Measurements from ENCODE around the gene SPTB. TPM values are rescaled to one million over a fixed set of nuclear protein-coding genes. Genes with fewer than 3 reads are reported as not detected.

Gene SPTB
- total RNA-seq, 1 donor from 2014 or later: under 0.01 TPM

DNA sequence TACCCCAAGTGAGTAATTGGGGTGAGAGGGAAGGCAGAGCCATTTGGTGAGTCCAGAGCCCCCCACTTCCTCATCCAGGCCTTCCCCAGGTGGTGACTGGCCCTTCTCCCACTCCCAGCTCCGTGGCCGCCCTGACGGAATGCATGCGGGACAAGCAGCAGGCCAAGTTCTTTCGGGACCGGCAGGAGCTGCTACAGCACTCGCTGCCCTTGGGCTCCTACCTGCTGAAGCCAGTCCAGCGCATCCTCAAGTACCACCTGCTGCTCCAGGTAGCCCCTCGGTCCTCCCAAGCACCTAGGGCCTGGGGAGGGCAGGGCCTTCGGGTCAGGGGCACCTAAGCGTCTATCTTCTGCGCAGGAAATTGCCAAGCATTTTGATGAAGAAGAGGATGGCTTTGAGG lies 149.0 kb downstream of the SPTB start:
- no peak for DNase-seq (ENCODE audit: low read depth in 2 of 2)

DNA sequence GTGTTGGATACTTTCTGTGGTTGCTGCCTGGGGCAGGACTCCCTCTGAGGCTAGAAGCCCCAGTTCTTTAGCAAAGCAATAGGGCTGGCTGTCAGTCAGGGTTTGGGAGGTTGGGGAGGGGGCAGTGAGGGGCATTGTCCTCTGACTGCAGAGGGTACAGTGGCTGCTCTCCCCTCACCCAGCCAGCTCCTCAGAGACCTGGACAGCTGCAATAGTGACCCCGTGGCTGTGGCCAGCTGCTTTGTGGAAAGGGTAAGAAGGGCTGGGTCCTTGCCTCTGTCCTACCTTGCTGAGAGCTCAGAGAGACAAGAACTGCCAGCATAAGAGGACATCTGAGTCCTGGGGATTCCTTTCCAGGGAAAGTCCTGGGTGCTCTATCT lies 149.7 kb downstream of the SPTB start:
- no peak for DNase-seq (ENCODE audit: low read depth in 2 of 2)

DNA sequence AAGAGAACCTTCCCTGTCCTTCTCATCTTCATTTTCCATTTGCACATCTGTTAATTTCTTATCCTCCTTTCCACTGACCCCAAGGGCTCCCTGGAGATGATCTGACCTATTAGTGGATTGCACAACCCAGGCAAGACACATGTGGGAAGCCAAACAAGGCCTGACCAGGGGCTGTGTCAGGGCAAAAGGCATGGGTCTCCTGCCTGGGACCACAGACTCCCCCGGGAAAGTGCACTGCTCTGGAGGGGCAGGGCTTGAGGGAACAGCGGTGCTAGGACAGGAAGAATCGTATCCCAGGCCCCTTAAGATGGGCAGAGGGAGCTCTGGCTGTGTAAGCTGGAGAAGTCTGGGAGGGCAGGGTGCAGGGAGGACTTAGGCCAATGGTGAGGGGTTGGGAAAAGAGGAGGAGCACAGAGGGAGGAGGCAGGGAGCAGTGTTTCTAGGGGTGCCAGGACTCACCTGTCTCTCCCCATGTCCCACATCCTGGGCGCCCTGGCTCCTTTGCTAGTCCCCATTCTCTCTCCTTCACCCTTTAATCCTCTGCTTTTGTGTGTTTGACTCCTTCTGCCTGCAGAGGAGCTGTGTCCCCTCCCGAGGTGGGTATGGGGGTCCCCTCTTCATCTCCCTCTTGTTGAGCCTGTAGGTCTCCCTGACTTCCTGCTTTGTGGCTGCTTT lies 150.2 kb downstream of the SPTB start:
- DNase-seq (ENCODE audit: low read depth in 2 of 2): no peak

DNA sequence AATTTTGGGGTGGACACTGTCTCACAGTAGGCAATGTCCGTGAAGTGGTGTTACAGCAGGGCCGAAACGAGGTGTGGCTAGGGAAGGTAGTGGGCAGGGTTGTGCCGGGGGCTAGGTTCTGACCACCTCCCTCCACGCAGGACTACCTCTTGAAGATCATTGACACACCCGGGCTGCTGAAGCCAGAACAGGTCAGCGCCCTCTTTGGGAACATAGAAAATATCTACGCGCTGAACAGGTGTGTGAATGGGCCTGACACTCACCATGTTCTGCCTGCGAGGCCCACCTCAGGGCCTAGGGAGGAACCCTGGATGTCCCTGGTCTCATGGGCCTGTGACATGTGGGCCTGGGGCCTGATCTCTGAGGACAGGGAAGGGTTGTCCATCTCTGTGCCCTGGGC lies 150.9 kb downstream of the SPTB start:
- DNase-seq (ENCODE audit: low read depth in 2 of 2): no peak

DNA sequence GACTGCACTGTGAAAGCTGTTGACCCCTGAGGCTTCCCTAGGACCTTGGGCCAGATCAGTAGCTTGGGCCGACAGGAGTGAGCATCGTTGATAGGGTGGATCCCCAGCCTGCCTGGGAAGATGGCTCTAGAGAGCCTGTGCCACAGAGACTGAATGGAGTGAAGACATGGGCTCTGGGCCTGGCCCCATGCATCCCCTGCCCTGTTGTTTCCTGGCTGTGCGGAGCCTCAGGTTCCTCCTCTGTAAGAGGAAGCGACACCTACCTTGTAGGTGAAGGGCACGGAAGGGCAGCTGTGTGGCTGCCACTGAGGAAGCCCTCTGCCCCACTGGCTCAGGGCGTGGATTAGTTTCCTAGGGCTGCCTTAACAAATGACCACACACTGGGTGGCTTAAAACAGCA lies 151.6 kb downstream of the SPTB start:
- no peak for DNase-seq (ENCODE audit: low read depth in 2 of 2)

DNA sequence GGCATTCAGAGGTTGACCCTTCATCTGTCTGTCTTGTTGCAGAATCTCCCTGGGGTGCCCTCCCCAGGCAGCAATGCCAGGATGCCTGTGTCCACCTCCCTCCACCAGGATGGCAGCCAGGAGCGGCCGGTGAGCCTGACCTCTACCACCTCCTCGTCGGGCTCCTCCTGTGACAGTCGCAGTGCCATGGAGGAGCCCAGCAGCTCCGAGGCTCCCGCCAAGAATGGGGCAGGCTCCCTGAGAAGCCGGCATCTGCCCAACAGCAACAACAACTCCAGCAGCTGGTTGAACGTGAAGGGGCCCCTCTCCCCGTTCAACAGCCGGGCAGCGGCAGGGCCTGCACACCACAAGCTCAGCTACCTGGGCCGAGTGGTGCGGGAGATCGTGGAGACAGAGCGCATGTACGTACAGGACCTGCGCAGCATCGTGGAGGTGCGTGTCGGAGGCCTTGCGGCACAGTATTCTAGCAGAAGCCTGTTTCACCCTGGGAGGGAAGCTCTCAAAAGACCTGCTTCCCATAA lies 152.1 kb downstream of the SPTB start:
- DNase-seq (ENCODE audit: low read depth in 2 of 2): no peak

DNA sequence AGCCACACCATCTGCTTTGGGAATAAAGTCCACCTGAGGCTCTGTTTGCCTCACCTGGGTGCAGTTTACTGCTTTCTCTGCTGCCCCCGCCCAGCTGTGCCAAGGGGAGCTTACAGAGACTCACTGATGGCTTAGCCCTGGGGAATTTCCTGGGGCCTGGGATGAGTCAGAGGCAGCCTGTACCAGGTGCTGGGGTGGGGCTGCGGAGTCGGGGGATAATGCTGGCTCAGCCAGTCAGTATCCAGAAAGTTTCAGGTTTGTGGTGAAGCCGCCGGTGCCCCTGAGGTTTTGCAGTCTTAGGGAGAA lies 153.2 kb downstream of the SPTB start:
- DNase-seq (ENCODE audit: low read depth in 2 of 2): peak in 1 of 2 donors; percentile 44

DNA sequence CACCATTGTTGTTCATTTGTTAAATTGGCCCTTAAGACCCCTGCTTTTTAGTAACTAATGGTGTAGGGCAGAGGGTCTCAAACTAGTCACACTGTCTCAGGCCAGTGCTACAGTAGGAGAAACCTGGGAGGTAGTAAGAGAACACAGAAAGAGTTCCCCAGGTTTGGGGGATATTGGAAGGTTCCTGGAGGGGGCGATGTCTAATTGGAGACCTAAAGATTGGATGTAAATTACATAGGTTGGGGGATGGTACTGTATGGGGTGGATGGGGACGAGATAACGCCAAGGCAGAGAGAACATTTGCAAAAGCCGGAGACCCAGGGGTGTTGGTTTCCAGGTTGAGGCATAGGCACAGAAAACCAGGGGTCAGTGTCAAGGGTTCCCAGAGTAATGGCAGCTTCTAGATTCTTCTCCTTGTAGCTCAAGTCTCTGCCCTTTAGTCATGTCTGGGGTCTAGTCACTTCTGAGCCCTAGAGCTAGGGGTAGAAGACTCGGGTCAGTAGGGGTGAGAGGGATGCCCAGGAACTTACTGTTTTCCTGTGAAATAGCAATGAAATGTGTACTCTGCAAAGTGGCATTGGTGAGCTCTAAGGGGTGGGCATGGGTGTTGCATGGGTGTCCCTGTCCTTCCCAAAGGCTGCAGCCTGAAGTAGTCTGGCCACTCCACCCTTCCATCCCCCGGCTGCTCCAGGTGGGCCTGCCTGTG lies 153.7 kb downstream of the SPTB start:
- DNase-seq (ENCODE audit: low read depth in 2 of 2): no peak

DNA sequence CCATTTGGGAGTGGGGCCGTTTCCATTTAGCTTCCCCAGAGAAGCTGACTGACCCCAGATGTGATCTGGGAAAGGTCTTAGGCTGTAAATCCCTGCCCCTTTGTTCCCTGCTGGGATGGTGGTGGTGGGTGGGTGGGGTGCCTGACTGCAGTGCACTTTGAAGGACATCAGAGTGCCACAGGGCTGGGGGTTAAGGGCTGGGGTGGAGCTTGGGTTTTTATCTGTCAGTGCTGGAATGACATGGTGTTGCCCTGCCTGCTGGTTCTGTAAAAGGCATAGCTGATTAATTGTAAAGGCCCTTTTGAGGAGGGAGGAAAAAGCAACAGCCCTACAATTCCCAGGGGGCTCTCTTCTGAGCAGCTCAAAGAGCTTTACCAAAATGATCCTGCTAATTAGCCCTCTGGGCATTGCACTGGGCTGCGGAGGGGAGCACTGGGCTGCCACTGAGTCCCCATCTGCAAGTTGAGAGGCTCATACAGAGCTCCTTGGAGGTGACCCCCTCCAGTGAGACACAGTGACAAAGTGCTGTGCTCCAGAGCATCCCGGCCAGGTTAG lies 154.4 kb downstream of the SPTB start:
- DNase-seq (ENCODE audit: low read depth in 2 of 2): no peak

DNA sequence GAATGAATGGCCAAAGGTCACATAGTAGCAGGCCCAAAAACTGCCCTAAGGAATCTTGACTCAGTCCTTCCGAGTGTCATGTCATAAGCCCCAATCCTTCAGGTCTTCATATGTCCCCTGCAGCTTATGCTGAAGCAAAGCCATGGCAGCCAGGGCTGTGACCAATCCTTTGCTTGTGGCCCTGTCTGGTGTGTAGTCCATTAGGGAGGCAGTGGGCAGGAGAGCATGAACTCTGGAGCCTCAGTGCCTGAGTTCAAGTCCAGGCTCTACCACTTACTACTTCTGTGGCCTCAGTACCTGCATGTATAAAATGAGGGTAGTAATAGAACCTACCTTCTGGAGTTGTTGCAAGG lies 155.2 kb downstream of the SPTB start:
- DNase-seq (ENCODE audit: low read depth in 2 of 2): no peak

DNA sequence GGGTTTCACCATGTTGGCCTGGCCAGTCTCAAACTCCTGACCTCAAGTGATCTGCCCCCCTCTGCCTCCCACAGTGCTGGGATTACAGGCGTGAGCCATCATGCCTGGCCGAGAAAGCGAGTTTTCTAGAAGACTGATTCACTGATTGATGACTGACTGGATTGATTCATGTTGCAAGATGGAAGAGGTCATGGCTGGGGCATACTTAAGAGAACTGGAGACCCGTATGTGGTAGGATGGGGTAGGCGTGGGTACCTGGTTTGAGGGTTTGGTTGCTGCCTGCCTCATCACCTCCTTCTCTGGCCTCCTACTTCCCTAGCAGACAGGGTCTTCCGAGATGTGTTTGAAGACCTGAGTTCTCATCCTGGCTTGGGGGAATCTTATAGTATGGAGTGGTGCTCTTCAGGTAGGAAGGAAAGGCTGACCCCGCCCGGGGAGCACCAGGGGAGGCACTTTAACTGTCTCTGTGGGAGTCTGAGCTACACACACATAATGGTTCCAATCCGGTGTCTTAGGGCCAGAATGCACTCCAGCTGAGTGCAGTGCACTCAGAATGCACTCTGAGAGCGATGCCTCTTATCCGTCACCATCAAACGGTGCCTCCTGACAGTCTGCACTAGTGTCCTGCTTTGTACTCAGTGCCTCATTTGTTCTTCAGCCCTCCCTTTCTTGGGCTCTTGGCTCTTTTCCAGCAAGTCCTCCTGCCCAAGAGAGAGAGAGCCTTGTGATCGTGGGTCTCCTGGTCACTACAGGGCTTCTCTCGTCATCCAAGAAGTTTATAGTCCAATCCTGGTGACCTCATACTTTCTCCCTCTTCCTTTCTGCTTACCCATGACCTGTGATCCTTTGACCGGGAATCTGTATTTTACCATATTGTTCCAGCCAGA lies 155.8 kb downstream of the SPTB start:
- DNase-seq (ENCODE audit: low read depth in 2 of 2): no peak

DNA sequence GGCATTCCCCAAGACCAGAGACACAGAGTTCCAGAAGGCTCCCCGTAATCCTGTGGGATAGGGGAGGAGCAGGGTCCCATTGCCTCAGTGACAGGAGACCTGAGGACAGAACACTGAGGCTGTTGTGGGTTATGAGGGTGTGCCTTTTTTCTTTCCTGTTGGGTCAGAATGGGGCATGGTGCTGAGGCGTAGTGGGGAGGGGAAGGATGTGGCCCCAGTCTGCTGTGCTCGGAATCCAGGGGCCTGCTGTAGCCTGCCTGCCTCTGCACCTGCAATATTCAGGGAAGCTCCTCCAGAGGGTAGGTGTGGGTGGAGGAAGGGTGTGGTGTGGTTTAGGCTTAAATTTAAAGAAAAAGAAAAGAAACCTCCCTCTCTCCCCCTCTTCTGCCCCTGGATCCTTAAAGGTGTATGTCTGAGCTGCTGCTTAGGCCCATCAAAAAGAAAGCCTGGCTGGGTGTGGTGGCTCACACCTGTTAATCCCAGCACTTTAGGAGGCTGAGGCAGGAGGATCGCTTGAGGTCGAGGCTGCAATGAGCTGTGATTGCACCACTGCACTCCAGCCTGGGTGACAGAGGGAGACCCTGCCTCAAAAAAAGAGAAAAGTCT lies 156.8 kb downstream of the SPTB start:
- no peak for DNase-seq (ENCODE audit: low read depth in 2 of 2)

DNA sequence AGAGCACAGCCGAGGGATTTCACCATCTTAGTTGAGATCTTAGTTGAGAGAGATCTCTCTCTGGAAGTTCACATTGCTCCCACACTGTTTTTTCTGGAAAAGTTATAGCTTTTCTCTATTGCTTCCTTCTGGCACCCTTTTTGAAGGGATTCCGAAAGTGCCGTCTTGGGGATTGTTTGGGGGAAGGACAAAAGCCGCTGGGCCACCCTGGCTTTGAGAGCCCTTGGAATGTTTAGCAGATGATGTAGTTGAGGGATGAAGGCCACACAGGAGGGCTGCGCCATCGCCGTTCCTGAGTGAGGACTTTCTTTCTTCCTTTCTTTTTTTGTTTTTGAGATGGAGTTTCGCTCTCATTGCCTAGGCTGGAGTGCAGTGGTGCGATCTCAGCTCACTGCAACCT lies 157.8 kb downstream of the SPTB start:
- DNase-seq (ENCODE audit: low read depth in 2 of 2): no peak

DNA sequence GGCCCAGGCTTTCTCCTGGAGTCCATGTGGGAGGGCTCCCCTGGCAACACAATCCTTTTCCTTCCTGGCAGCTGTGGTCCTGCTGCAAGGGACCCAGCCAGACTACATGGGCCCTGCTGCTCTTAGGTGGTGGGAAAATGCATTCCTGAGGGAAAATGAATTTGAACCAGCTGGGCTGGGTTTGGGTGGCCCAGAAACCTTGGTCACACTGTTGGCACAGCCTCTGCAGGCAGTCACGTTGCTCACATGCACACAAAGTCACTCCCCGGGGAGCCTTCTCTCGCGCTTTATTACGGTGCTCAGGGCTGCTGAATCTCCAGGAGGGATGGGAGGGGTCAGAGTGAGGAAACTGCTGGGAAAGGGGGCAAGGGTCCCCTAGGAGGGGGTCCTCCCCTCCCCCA lies 158.3 kb downstream of the SPTB start:
- DNase-seq (ENCODE audit: low read depth in 2 of 2): peak in 1 of 2 donors; percentile 59

DNA sequence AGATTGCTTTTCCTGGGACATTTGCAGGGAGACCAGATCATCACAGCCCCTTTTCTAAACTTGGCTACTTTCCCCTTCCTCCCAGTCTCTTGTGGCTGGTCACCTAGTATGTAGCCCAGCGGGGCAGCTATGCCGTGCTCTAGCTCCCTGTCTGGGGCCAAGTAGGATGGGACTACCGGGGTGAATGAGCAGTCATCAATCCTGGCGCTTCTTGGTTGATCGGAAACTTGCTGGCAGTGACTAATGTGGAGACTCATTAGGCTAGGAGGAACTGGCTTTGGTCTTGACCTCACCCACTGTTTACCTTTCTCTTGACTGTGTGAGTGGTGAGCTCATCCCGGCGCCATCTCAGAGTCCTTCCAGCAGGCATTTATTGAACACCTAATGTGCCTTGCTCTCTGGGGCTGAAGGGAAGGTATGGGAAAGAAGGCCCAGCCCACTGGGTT lies 159.6 kb downstream of the SPTB start:
- peak in 1 of 2 donors; percentile 87 for DNase-seq (ENCODE audit: low read depth in 2 of 2)

DNA sequence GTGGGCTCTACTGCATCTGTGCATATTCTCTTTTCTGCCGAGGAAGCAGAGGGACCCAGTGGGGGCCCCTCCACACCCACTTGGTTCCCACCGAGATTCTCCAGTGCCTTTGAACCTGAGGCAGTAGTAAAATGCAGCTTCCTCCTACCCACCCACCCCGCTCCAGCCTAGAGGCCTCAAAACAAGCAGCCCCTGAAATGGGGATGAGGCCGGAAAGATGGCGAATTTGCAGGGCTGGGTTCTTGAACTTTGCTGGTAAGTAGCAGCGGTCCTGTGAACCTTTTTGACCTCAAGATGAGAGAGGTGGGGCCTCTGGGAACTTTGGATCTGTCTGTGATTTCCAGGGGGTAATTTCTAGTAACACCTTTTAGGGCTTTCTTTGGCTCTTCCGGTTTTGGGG lies 160.1 kb downstream of the SPTB start:
- no peak for DNase-seq (ENCODE audit: low read depth in 2 of 2)

DNA sequence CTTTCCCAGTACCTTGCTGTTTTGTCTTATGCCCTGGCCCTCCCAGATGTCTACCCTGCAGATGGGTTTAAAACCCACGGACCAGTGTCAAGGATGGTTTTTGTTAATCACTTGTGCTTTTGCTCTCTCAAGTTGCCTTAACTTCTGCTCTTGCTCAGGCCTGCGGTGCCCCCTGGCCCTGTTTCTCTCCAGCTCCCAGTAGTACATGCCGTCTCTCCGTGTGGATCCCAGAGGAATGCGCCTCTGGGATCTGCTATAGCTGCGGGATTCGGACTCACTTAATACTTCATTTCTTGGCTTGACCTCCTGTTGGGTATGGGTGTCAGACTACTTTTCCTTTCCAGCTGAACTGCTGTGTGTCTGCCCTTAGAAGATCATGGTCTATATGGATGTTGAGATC lies 160.9 kb downstream of the SPTB start:
- no peak for DNase-seq (ENCODE audit: low read depth in 2 of 2)

DNA sequence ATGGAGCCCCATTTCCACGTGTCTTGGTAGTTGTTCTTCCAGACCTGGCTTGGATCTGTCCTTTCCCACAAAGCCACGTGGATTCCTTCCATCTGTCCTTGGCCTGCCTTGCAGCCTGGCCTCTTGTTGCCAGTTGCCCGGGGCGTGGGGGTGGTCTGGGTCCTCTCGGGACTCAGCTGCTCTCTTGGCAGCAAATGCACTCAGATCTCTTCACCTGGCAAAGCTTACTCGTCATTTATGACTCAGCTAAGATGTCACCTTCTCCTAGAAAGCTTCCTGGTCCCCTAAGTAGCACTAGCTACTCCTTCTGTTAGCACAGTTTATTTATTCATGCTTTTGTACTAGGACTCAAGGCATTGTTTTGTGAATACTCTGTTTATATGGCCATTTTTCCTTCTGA lies 161.8 kb downstream of the SPTB start:
- no peak for DNase-seq (ENCODE audit: low read depth in 2 of 2)

DNA sequence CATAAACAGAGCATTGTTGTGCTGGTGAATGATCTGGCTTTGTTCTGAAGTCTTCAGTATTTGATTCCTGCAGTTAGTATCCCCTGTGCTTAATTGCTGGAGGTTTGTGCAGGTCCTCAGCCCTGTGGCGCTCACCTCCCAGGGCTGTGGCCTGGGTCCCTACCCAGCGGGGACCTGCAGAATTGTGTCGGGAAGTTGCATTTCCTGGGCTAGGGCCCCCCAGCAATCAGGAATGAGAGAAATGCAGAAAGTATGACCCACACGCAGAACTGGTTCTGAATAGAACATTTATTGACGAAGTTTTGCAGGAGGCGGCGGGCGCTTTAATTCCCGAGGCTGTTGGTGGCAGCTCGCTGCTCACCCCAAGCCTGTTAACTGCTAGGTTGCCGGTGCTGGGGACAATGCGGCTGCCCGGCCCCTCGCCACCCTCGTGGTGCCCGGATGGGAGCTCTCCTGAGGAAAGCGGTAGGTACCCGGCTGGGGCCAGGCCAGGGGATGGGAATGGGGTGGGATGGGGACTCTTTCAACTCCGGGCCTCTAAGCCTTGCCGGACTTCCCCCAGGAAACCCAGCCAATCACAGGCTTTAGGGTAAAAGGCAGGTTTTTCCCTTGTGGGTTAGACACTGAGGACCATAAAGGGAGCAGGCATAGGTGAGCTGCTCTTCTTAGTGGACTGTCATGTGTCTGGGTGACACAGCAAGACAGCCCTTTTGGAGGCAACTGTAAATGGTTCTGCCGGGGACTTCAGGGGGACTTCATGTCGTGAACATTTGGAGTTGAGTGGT lies 163.9 kb downstream of the SPTB start:
- DNase-seq (ENCODE audit: low read depth in 2 of 2): peak in 1 of 2 donors; percentile 8

DNA sequence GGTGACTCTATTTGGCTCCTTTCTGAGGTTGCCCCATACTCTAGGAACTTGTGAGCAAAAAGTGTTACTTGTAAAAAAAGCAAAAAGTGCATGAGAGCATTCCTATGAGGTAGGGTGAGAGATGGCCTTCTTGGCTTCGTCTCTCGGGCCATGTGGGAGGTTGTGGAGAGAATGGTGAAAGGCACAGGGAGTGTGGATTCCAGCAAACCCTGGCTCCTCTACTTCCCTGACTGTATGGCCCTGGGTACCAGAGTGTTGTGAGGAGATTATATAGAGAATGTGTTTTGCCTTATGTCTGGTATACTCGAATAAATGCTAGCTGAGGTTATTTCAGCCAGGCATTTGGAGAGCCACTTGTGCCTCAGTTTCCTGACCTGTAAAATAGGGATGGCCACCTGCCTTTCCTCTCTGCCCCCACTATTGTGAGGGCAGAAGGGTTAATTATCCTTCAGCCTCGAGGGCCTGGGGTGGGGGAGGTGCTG lies 164.5 kb downstream of the SPTB start:
- no peak for DNase-seq (ENCODE audit: low read depth in 2 of 2)

All from lung microvascular endothelial cell (primary cell).